H1 (cell line): ENCODE results near the gene C2CD3. TPM values are rescaled to one million over a fixed set of nuclear protein-coding genes. Genes with fewer than 3 reads are reported as not detected.

ENCODE experiments used
- CHD1 ChIP-seq: IDR thresholded peaks from 2 replicates; pipeline ENCODE4 v1.6.1; 2012; ENCODE audit warnings: low read depth, low read length, improper control_type of control experiment
- RBBP5 ChIP-seq: IDR thresholded peaks from 2 replicates; pipeline ENCODE4 v1.7.1; 2012; ENCODE audit warnings: low read depth, mild to moderate bottlenecking, inconsistent platforms, low read length, moderate library complexity, borderline replicate concordance
- polyA plus RNA-seq, 7 experiments: library from polyadenylated mRNA; depleted of rRNA in 3 of 7; stranded (reverse) in 5 of 7; unstranded in 2 of 7; fragments of >200 nt in 5 of 7; fragments of 200-250 nt in 2 of 7; gene quantifications; 1 replicate in 5 of 7; 2 replicates in 1 of 7; 4 replicates in 1 of 7; pipeline versions ENCODE4 v1.2.1 to v1.2.3, GENCODE V29; 2011 to 2013; ENCODE audit warnings: missing spikeins in 2 of 7, mixed read lengths in 2 of 7
- total RNA-seq: library from RNA; stranded (reverse); fragmentation: NEBNext Ultra II Directional; extraction: Animal tissue kit (Norgen Biotek cat#: 25700); gene quantifications from 2 replicates; pipeline ENCODE4 v1.2.1, GENCODE V29; 2021
- TF ChIP-seq, protein P1 (sequence below): fragments of 300-600 bp; sonication (generic); IDR thresholded peaks from 2 replicates; pipeline ENCODE4 v1.7.1; 2012; ENCODE audit warnings: low read length, moderate library complexity, mild to moderate bottlenecking, inconsistent platforms; ENCODE audit not compliant: insufficient replicate concordance

Gene C2CD3
- total and polyA plus RNA-seq, 2 of the 8 experiments (the other 6 are each of a cell fraction or from before 2014, with no cell fraction given), result 11.0 to 29.1 TPM

DNA sequence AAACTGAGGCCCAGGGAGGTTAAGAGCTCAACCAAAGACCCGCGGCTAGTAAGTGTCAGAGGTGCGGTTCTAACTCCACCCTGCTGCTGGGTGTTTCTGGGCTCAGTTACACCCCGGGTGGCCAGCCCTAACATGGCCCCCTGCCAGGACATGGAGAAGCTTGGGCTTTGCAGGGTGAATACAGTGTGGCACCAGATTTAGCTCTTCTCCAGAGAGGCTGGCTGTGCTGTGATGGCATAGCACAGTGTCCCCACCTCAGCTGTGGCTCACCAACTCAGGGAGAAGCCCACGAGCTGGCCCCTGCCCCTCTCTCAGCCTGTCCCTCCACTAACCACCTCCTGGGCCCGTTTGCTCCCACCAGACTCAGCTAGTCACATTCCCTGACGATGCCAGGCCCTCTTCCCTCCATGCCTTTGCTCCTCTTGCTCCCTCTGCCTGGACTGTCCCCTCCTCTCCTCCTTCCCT, 168.9 kb downstream of the C2CD3 start (continued):
- TF ChIP-seq, protein P1, sequence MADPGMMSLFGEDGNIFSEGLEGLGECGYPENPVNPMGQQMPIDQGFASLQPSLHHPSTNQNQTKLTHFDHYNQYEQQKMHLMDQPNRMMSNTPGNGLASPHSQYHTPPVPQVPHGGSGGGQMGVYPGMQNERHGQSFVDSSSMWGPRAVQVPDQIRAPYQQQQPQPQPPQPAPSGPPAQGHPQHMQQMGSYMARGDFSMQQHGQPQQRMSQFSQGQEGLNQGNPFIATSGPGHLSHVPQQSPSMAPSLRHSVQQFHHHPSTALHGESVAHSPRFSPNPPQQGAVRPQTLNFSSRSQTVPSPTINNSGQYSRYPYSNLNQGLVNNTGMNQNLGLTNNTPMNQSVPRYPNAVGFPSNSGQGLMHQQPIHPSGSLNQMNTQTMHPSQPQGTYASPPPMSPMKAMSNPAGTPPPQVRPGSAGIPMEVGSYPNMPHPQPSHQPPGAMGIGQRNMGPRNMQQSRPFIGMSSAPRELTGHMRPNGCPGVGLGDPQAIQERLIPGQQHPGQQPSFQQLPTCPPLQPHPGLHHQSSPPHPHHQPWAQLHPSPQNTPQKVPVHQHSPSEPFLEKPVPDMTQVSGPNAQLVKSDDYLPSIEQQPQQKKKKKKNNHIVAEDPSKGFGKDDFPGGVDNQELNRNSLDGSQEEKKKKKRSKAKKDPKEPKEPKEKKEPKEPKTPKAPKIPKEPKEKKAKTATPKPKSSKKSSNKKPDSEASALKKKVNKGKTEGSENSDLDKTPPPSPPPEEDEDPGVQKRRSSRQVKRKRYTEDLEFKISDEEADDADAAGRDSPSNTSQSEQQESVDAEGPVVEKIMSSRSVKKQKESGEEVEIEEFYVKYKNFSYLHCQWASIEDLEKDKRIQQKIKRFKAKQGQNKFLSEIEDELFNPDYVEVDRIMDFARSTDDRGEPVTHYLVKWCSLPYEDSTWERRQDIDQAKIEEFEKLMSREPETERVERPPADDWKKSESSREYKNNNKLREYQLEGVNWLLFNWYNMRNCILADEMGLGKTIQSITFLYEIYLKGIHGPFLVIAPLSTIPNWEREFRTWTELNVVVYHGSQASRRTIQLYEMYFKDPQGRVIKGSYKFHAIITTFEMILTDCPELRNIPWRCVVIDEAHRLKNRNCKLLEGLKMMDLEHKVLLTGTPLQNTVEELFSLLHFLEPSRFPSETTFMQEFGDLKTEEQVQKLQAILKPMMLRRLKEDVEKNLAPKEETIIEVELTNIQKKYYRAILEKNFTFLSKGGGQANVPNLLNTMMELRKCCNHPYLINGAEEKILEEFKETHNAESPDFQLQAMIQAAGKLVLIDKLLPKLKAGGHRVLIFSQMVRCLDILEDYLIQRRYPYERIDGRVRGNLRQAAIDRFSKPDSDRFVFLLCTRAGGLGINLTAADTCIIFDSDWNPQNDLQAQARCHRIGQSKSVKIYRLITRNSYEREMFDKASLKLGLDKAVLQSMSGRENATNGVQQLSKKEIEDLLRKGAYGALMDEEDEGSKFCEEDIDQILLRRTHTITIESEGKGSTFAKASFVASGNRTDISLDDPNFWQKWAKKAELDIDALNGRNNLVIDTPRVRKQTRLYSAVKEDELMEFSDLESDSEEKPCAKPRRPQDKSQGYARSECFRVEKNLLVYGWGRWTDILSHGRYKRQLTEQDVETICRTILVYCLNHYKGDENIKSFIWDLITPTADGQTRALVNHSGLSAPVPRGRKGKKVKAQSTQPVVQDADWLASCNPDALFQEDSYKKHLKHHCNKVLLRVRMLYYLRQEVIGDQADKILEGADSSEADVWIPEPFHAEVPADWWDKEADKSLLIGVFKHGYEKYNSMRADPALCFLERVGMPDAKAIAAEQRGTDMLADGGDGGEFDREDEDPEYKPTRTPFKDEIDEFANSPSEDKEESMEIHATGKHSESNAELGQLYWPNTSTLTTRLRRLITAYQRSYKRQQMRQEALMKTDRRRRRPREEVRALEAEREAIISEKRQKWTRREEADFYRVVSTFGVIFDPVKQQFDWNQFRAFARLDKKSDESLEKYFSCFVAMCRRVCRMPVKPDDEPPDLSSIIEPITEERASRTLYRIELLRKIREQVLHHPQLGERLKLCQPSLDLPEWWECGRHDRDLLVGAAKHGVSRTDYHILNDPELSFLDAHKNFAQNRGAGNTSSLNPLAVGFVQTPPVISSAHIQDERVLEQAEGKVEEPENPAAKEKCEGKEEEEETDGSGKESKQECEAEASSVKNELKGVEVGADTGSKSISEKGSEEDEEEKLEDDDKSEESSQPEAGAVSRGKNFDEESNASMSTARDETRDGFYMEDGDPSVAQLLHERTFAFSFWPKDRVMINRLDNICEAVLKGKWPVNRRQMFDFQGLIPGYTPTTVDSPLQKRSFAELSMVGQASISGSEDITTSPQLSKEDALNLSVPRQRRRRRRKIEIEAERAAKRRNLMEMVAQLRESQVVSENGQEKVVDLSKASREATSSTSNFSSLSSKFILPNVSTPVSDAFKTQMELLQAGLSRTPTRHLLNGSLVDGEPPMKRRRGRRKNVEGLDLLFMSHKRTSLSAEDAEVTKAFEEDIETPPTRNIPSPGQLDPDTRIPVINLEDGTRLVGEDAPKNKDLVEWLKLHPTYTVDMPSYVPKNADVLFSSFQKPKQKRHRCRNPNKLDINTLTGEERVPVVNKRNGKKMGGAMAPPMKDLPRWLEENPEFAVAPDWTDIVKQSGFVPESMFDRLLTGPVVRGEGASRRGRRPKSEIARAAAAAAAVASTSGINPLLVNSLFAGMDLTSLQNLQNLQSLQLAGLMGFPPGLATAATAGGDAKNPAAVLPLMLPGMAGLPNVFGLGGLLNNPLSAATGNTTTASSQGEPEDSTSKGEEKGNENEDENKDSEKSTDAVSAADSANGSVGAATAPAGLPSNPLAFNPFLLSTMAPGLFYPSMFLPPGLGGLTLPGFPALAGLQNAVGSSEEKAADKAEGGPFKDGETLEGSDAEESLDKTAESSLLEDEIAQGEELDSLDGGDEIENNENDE, result no peak
- TF ChIP-seq CHD1, result no peak
- no peak for TF ChIP-seq RBBP5
